MM.1S (cell line): ENCODE measurements around the gene MEST.

Source experiments
- CTCF ChIP-seq: fragments of 300-600 bp; sonication (generic); IDR thresholded peaks from 2 replicates; pipeline ENCODE4 v1.5.1; 2016; ENCODE audit warnings: antibody characterized with exemption, low read length, mixed read lengths
- EZH2phosphoT487 ChIP-seq: fragments of 300-600 bp; sonication (generic); IDR thresholded peaks from 2 replicates; pipeline ENCODE4 v1.6.1; 2018; ENCODE audit warnings: antibody characterized with exemption, low read length

- TF ChIP-seq CTCF (no peak), EZH2phosphoT487 (no peak)
Observed at GRCh38 chr7:130491841-130492522, at the start of gene MEST.
